MM.1S (cell line): Measurements from ENCODE around the gene DDAH1.

ENCODE experiments used
- DNase-seq: peaks from one replicate; pipeline ENCODE4 v3.0.0-alpha.2; 2015
- H2AFZ ChIP-seq: fragments of 300-600 bp; sonication (generic); 2 replicates; pipeline ENCODE4 v1.6.0; 2016; ENCODE audit warnings: antibody characterized with exemption, low read length
- H3F3A ChIP-seq: fragments of 300-600 bp; sonication (generic); 2 replicates; pipeline ENCODE4 v1.6.1; 2016; ENCODE audit warnings: mild to moderate bottlenecking, antibody characterized with exemption, low read length, moderate library complexity, mixed read lengths; ENCODE audit not compliant: insufficient read depth
- H3K27ac ChIP-seq: fragments of 300-600 bp; sonication (generic); 2 replicates; pipeline ENCODE4 v1.5.1; 2016; ENCODE audit warnings: mild to moderate bottlenecking, low read length
- H3K27me3 ChIP-seq: fragments of 300-600 bp; sonication (generic); replicated peaks from 2 replicates; pipeline ENCODE4 v1.6.0; 2016; ENCODE audit warnings: low read length; ENCODE audit not compliant: insufficient read depth
- H3K36me3 ChIP-seq: fragments of 300-600 bp; sonication (generic); replicated peaks from 2 replicates; pipeline ENCODE4 v1.6.1; 2016; ENCODE audit warnings: mild to moderate bottlenecking, low read length, mixed read lengths; ENCODE audit not compliant: insufficient read depth
- H3K4me1 ChIP-seq: fragments of 300-600 bp; sonication (generic); 2 replicates; pipeline ENCODE4 v1.6.1; 2016; ENCODE audit warnings: low read length, mixed read lengths
- H3K4me2 ChIP-seq: fragments of 300-600 bp; sonication (generic); 2 replicates; pipeline ENCODE4 v1.6.0; 2016; ENCODE audit warnings: low read depth, low read length
- H3K4me3 ChIP-seq: fragments of 300-600 bp; sonication (generic); 2 replicates; pipeline ENCODE4 v1.5.1; 2016; ENCODE audit warnings: low read length, mixed read lengths
- H3K79me2 ChIP-seq: fragments of 300-600 bp; sonication (generic); 2 replicates; pipeline ENCODE4 v1.6.1; 2016; ENCODE audit warnings: mixed run types, low read length, mixed read lengths
- H3K9ac ChIP-seq: fragments of 300-600 bp; sonication (generic); 2 replicates; pipeline ENCODE4 v1.6.1; 2016; ENCODE audit warnings: low read length, mixed read lengths
- H3K9me2 ChIP-seq: fragments of 300-600 bp; sonication (generic); replicated peaks from 2 replicates; pipeline ENCODE4 v1.6.1; 2016; ENCODE audit warnings: mild to moderate bottlenecking, low read length, mixed read lengths; ENCODE audit not compliant: insufficient read depth
- H3K9me3 ChIP-seq: fragments of 300-600 bp; sonication (generic); replicated peaks from 2 replicates; pipeline ENCODE4 v1.6.1; 2016; ENCODE audit warnings: mild to moderate bottlenecking, low read length, mixed read lengths; ENCODE audit not compliant: insufficient read depth
- H4K20me1 ChIP-seq: fragments of 300-600 bp; sonication (generic); 2 replicates; pipeline ENCODE4 v1.6.1; 2016; ENCODE audit warnings: mild to moderate bottlenecking, low read length, moderate library complexity, mixed read lengths; ENCODE audit not compliant: insufficient read depth
- CTCF ChIP-seq: fragments of 300-600 bp; sonication (generic); IDR thresholded peaks from 2 replicates; pipeline ENCODE4 v1.5.1; 2016; ENCODE audit warnings: antibody characterized with exemption, low read length, mixed read lengths
- EZH2 ChIP-seq: fragments of 300-600 bp; sonication (generic); optimal IDR thresholded peaks from 2 replicates; pipeline ENCODE3; 2017; ENCODE audit warnings: low read depth, mild to moderate bottlenecking, antibody characterized with exemption, low read length, mixed read lengths
- EZH2phosphoT487 ChIP-seq: fragments of 300-600 bp; sonication (generic); IDR thresholded peaks from 2 replicates; pipeline ENCODE4 v1.6.1; 2018; ENCODE audit warnings: antibody characterized with exemption, low read length

DDAH1 gene

GRCh38 chr1:85495556-85495955 lies 30.6 kb upstream of the DDAH1 start:
- H4K20me1 ChIP-seq: no peaks in the 10 kb centered on the region
- no peak overlapping the region for H3K4me2 ChIP-seq
- H3K9me3 ChIP-seq: no peaks in the 10 kb centered on the region
- H3K27me3 ChIP-seq: no peaks in the 10 kb centered on the region
- H3K9ac ChIP-seq: no peak overlapping the region
- peaks cover 11% of the 10 kb centered on the region for H3K4me1 ChIP-seq
- TF ChIP-seq EZH2phosphoT487 (no peak), EZH2 (no peak), CTCF (no peak)
- H3K79me2 ChIP-seq: no peaks in the 10 kb centered on the region
- no peak for DNase-seq
- H2AFZ ChIP-seq: no peak overlapping the region
- H3K9me2 ChIP-seq: no peaks in the 10 kb centered on the region
- no peak overlapping the region for H3K27ac ChIP-seq
- H3F3A ChIP-seq: no peaks in the 10 kb centered on the region; the same call in 1 of the 2 replicates
- no peak overlapping the region for H3K4me3 ChIP-seq
- no peaks in the 10 kb centered on the region for H3K36me3 ChIP-seq

GRCh38 chr1:85494904-85495266 lies 29.9 kb upstream of the DDAH1 start:
- H3F3A ChIP-seq: no peaks in the 10 kb centered on the region; the same call in 1 of the 2 replicates
- TF ChIP-seq EZH2phosphoT487 (no peak), EZH2 (no peak), CTCF (peak; percentile 14; the same call in 1 of the 2 replicates)
- H4K20me1 ChIP-seq: no peaks in the 10 kb centered on the region
- H3K27ac ChIP-seq: no peak overlapping the region
- no peaks in the 10 kb centered on the region for H3K36me3 ChIP-seq
- DNase-seq: no peak
- H3K79me2 ChIP-seq: no peaks in the 10 kb centered on the region
- H3K9me3 ChIP-seq: no peaks in the 10 kb centered on the region
- H3K4me1 ChIP-seq: peaks cover 11% of the 10 kb centered on the region
- no peaks in the 10 kb centered on the region for H3K27me3 ChIP-seq
- no peak overlapping the region for H2AFZ ChIP-seq
- no peaks in the 10 kb centered on the region for H3K9me2 ChIP-seq
- H3K4me2 ChIP-seq: peak overlapping the region; percentile 13; the same call in 1 of the 2 replicates
- H3K4me3 ChIP-seq: no peak overlapping the region
- H3K9ac ChIP-seq: no peak overlapping the region

GRCh38 chr1:85494074-85494903 lies 29.3 kb upstream of the DDAH1 start:
- Histone ChIP-seq H3K9me2 (no peaks in the 10 kb centered on the region), H3K9me3 (no peaks in the 10 kb centered on the region), H3K9ac (no peak overlapping the region), H2AFZ (no peak overlapping the region), H3F3A (no peaks in the 10 kb centered on the region; the same call in 1 of the 2 replicates), H3K4me1 (peaks cover 11% of the 10 kb centered on the region), H3K27me3 (no peaks in the 10 kb centered on the region), H3K36me3 (no peaks in the 10 kb centered on the region), H3K4me3 (no peak overlapping the region), H4K20me1 (no peaks in the 10 kb centered on the region), H3K27ac (no peak overlapping the region), H3K79me2 (no peaks in the 10 kb centered on the region), H3K4me2 (peak overlapping the region; percentile 13; the same call in 1 of the 2 replicates)
- DNase-seq: peak; percentile 46
- TF ChIP-seq EZH2 (no peak), EZH2phosphoT487 (no peak), CTCF (no peak)
